HK-2 (cell line): ENCODE measurements around the gene RAB33B.

Source experiments
- DNase-seq: peaks from one replicate; pipeline ENCODE4 v3.0.0-alpha.2; 2018; ENCODE audit not compliant: unreplicated experiment

The RAB33B gene

DNA sequence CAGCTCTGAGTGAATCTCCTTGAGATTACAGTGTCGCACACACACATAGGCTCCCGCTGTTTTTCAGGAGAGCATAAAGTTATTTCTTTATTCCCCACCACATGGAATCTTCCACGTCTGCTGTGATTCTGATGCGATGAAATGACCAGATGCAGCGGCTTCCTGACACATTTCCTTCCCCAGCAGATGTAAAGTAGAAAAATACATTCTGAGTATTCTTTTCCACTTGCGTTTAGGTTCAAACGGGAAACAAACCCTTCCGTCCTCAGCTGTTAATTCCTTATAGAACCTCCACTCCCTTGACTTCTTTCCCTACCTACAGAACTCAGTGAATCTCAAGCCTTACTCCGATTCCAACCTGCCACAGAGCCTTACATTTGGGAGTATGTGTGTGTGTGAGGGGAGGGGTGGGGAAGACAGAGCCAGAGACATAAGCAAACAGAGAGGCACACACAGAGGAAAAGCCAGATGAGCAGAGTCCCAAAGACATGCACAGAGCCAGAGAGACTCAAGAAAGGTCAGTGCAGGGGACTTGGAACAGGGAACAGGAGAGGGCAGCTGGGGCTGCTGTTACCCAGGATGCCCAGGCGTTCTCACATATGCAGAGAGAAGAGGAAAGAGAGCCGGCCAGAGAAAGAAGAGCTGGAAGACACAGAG, 54.8 kb downstream of the RAB33B start:
- DNase-seq: no peak

GRCh38 chr4:139509727-139510410, 55.9 kb downstream of the RAB33B start:
- no peak for DNase-seq

GRCh38 chr4:139511320-139511719, 57.4 kb downstream of the RAB33B start:
- no peak for DNase-seq

GRCh38 chr4:139514382-139515059, 60.6 kb downstream of the RAB33B start:
- no peak for DNase-seq

GRCh38 chr4:139515531-139515958, 61.6 kb downstream of the RAB33B start:
- DNase-seq: no peak

DNA sequence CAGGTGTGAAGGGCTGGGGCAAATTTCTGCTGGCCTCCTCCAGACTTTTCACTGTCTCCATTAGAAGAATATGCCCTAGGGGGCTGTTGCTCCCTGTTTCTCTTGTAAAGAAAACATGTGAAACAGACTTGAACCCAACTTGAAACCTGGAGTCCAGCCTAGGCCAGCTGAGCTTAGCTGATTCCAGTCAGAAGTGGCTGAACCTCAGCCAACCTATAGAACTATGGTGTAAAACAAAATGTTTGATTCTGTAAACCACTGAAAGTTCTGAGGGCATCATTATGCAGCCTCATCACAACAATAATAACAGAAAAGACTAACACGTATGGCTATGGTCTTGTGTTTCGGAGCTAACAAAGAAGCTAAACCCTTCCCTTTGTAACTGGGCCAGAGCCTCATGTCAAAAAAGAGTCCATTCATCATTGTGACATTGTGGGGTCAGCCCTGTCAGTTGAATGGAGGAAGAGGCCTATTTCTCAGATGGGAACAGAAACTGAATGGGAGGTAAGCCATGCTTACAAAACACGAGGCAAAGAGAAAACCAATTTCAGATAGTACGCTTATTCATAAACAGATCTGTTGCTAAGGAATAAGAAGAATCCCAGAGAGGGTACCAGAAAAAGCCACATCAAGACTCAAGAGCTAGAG, 68.0 kb downstream of the RAB33B start:
- DNase-seq: no peak

- no peak for DNase-seq
Measured at GRCh38 chr4:139522457-139522856, 68.5 kb downstream of the RAB33B start.

- no peak for DNase-seq
Measured at GRCh38 chr4:139523076-139523475, 69.2 kb downstream of the RAB33B start.

- no peak for DNase-seq
Measured at GRCh38 chr4:139524062-139524631, 70.2 kb downstream of the RAB33B start.

GRCh38 chr4:139525414-139525813, 71.5 kb downstream of the RAB33B start:
- DNase-seq: no peak
